Measurements from ENCODE around the gene ADAMTS9.

ADAMTS9 gene, protein sequence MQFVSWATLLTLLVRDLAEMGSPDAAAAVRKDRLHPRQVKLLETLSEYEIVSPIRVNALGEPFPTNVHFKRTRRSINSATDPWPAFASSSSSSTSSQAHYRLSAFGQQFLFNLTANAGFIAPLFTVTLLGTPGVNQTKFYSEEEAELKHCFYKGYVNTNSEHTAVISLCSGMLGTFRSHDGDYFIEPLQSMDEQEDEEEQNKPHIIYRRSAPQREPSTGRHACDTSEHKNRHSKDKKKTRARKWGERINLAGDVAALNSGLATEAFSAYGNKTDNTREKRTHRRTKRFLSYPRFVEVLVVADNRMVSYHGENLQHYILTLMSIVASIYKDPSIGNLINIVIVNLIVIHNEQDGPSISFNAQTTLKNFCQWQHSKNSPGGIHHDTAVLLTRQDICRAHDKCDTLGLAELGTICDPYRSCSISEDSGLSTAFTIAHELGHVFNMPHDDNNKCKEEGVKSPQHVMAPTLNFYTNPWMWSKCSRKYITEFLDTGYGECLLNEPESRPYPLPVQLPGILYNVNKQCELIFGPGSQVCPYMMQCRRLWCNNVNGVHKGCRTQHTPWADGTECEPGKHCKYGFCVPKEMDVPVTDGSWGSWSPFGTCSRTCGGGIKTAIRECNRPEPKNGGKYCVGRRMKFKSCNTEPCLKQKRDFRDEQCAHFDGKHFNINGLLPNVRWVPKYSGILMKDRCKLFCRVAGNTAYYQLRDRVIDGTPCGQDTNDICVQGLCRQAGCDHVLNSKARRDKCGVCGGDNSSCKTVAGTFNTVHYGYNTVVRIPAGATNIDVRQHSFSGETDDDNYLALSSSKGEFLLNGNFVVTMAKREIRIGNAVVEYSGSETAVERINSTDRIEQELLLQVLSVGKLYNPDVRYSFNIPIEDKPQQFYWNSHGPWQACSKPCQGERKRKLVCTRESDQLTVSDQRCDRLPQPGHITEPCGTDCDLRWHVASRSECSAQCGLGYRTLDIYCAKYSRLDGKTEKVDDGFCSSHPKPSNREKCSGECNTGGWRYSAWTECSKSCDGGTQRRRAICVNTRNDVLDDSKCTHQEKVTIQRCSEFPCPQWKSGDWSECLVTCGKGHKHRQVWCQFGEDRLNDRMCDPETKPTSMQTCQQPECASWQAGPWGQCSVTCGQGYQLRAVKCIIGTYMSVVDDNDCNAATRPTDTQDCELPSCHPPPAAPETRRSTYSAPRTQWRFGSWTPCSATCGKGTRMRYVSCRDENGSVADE (N-terminal part only)

DNA sequence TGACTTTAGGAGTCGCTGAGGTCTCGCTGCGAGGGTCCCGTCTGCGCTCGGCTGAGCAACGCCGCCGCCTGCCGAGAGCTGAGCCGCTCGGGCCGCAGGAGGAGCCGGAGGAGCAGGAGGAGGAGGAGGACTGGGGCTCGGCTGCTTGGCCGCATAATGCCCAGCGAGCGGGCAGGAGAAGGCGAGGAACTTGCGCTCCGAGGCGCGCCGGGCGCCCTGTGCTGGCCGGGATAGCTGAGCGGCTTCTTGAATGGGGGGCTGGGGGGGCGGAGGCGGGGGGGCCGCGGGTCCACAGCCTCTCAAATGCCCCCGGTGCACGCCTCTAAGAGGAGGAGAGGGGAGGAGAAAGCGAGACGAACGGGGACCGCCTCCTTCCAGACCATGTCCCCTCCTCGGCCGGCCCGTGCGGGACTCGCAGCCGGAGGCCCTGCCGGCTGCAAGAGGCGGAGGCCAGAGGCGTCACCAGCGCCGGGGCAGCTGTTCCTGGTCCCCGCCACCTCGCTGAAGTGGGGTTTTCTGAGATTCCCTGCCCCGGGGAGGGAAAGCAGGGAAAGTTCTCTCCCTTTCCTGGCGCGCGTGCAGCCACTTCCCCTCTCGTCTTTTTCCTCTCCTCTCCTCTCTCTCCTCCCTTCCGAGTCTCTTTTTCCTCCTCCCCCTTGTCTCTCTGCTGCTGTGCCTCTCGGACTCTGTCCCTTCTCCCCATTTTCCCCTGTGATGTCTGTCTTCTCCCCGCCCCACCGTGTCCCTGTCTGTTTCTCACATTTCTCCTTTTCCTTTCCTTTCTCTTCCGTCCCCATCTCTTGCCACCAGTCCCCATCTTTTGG is at the start of gene ADAMTS9:
Gene ADAMTS9 (minus strand): TSS at position 220 of the 824 bp plus-strand sequence. CDS start 343 bp downstream, outside the sequence.
- DNase-seq: no peak

DNA sequence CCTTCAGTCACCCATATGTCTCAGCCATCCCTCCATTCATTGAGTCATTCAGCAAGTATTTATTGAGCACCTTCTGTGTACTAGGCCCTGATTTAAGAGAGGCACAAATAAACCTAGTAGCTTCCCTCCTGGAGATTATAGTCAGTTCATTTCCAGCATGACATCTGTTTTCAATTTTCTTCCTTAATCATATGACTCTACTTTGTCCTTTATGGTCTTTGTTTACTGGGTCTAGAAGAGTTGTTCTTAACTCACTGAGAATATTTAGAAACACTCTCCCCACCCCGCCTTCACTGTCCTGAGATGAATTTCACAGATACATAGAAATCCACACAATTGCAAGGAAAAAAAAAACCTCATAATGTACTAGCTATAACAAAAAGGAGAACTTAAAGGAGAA is 44.8 kb upstream of the ADAMTS9 start:
- no peak for DNase-seq

DNA sequence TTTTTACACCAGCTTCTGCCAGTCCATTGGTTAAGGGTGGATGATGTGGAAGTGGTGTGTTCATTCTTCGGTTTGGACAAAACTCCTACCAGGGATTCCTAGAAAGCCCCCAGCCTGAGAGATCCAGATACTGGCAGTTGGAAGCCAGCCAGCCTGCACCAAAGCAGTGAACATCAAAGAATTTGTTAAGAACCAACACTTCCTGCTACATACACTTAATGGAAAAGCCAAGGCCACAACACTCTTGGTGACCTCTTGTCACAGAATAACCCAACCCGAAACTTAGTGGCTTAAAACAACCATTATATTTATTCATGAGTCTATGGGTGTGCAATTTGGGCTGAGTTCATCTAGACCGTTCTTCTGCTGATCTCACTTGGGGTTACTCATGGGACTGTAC is 42.9 kb upstream of the ADAMTS9 start:
- DNase-seq: no peak

DNA sequence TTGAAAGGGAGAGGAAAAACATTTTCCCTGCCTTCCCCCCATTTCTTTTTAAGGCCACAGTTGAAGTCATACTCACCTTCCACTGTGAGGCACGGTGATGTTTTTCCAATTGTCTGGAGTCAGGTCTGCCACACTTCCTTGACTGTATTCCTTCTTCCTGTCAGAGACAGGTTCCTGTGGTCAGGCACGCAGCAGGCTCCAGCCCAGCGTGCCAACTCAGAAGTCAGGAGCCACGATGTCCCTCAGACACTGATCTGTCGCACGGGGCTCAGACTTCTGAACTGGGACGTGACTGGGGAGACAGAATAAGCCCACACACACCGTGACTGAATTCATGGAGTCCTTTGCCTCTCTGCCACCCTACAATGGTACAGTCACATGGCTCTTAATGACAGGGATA is 41.2 kb upstream of the ADAMTS9 start:
- DNase-seq: no peak

DNA sequence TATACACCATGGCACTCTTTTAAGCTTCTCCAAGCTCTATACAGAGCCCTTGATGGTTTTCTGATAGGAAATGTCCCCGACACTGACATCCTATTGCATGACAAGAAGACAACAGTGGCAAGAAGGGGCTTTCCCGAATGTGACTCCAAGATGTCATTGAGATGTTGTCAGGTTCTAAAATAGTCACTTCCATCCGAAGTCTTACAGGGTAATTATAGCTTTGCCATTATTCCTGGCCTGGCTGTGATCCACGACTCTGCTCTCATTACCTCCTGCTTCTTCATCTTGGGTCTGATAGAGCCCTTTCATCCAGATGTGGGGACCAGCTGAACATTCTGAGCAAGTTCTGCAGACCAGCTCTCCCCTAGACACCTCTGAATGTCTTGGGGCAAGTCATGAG is 40.6 kb upstream of the ADAMTS9 start:
- DNase-seq: no peak

DNA sequence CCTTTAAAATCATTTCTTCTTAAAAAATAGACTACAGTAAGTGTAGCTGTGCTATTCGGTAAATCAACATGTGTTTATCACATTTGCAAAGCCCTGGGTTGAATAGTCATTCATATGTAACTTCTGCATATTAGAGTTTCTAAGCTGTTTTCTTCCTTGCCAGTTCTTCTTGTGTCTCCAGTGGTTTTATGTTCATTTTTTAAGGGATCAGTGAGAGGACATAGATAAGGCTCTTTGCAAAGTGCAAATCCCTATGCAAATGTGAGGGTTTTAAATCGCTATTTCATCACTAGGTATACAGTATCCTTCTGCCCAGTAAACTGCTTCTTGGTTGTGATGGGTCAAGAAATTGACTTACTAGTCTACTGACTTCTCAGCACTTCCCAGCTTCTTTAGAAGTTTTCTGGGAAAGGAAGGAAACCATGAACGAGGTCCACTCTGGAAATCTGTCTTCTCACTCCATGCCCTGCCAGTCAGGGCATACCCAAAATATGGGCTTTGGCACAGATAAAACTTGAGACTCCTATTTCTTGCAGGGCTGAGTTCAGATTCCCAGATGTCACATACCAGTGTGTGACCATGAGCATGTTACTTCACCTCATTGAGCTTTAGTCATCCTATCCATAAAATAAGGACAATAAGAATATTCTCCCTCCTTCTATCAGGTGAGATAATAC is 38.8 kb upstream of the ADAMTS9 start:
- DNase-seq: no peak

DNA sequence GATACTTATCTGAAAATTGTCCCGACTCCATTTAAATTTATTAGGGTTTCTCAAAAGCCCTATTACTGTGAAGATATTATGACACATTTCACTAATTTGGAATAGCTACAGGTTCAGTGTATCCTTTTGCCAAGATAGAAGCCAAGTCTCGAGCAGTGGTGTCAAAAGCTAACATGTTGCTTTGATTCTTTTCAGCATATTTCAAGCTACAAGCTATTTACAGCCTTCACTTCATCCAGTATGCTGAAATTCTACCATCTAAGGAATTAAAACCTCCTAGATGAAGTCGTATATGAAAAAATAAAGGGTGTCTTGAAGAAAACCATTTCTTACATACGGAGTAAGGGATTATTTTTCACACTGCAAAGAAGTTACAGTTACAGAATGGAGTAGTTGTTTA is 31.2 kb upstream of the ADAMTS9 start:
- DNase-seq: no peak

DNA sequence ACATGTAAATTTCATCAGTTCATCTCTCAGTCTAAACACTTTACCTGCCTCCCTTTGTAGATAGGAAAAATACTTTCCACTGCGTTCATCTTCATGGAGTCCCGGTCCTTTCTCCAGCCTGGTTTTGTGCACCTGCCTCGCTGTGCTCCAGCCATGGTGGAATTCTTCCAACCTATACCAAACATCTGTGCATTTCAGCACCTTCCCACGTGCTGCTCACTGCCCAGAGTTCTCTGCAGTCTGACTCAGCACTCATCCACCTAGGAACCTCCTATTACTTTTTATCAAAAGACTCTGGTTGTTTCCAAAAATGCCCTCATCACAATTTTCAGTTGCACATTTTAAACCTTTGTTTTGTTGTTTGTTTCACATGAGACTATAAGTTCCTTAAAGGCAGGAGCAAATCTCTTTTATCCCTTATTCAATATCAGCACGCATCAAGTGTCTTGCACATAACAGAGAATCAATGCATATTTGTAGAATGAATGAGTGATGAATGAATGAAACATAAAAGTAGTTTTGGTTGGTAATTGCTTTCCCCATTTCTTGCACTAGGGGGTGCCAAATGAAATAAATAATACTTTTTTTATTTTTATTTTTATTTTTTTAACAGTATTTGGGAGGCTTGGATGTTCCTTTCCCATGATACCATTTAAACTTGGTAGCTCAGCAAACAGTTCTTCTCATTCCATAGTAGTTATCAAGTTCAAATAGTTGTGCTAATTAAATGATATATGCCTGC is 30.2 kb upstream of the ADAMTS9 start:
- DNase-seq: no peak

DNA sequence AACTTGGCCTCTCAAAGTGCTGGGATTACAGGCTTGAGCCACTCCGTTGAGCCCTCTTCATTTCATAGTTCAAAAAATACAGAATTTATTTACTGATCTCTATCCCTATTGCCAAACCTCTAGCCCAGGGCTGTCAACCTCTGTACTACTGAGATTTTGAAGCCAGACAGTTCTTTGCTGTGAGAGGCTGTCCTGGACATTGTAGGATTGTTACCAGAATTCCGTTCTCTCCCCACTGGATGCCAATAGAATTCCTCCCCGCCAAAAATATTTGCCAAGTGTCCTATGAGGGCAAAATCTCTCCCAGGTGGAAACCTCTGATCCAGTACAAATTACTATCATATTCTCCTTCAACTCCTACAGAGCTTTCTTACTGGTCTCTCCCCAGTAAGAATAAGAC is 29.6 kb upstream of the ADAMTS9 start:
- DNase-seq: no peak

DNA sequence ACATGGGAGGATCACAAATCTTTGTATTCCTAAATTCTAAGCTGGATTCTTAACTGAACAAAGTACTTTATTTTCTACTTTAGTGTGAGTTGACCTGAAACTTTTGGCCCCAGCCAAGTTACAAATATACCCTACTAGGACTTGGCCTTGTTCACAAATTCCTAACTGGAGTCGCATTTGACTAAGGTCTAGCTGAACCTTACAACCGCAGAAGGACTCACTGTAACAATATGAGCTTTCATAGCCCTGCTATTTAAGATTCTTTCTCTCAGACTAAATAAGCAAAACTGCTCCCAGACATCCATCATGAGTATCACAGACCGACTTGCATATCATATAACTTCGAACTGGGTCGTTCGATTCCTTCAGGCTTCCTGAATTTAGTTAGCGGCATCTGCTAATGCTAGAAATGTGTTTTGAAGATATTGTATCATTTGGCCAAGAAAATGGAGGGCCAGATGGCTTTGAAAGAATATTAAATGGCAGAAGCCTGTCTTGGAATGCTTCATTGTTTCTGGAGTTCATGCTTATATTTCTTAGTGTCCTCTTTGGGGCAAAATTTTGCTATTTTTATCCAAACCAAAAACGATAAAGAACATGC is 28.4 kb upstream of the ADAMTS9 start:
- no peak for DNase-seq

DNA sequence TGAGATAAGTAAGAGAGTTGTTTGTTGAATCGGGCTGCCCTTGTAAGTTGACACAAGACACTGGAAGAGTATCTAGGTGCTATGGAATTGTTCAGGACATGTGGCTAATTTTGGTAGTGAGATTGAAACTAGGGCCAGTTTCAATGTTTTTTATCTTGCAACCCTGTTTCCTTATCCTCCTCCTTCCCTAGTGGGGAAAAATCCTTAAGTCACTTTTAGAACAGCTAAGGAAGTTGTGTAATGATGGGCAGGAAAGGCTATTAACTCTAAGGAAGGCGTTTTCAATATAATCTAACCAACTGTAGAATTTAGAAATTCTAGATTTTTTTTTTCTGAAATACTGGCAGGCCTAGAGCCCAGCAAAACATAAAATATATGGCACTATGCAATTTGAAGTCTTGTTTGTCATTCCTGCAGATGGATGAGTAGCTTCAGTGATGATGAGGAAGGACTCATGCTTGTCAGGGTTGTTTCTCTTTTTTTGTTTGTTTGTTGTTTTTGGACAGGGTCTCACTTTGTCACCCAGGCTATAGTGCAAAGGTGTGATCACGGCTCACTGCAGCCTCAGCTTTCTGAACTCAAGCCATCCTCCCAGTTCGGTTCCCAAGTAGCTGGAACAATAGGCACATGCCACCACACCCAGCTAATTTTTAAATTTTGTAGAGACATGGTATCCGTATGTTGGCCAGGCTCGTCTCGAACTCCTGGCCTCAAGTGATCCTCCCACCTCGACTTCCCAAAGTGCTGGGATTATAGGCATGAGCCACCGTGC is 27.6 kb upstream of the ADAMTS9 start:
- no peak for DNase-seq

DNA sequence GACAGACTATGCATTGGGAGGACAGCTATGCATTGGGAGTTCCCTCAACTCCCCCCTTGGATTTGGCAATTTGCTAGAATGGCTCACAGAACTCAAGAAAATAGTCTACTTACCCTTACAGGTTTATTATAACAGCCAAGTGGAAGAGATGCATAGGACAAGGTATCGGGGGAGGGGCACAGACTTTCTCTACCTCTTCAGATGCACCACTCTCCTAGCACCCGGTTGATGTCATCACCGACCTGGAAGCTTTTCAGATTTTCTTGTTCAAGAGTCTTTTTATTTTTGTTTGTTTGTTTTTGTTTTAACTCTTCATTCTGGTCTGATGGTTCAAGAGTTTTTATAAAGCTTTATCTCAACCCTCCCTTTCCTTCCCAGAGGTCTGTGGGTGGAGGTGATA is 20.7 kb upstream of the ADAMTS9 start:
- no peak for DNase-seq

DNA sequence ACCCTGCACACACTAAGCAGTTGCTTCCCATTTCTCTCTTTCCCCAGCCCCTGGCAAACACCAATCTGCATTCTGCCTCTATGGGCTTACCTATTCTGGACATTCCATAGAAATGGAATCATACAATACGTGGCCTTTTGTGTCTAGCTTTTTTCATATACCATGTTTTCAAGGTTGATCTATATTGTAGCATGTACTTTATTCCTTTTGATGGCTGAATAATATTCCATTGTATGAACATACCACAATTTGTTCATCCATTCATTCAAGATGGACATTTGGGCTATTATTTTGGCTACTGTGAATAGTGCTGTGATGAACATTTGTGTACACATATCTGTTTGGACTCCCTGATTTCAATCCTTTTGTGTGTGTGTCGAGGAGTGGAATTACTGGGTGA is 18.1 kb upstream of the ADAMTS9 start:
- no peak for DNase-seq

DNA sequence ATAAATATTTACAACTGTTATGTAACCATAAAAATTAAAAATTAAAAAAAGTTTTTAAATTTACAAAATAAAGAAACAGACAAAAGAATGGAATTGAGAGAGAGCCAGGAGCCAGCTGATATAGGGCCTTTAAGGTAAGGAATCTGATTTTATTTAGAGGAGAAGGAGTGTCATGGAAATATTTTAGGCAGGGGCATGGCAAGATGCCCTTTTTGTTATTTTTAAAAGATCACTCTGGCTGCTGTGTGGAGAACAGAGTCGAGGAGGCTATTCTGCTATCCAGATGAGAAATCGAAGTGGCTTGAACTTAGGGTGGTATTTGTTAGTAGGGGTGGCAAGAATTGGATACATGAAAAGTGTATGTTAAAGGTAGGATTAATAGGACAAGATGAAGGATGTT is 9.1 kb upstream of the ADAMTS9 start:
- DNase-seq: no peak

DNA sequence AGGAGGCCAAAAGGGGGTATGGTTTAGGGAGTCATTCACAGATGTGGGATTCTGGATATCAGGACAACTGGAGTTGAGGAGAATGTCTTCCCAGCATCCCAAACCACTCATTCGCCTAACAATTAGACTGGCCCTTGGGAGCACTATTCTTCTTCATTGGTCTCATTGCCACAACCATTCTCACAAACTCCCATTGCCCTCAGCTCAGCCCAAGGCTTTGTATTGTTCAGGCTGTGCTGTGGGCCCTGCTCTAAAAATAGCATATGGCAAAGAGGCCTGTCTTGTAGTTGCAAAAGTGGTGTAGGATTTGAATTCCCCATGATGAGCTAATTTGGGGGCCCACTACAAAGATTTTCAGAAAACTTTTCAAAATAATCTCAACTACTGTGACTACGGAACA is 6.3 kb upstream of the ADAMTS9 start:
- DNase-seq: no peak

DNA sequence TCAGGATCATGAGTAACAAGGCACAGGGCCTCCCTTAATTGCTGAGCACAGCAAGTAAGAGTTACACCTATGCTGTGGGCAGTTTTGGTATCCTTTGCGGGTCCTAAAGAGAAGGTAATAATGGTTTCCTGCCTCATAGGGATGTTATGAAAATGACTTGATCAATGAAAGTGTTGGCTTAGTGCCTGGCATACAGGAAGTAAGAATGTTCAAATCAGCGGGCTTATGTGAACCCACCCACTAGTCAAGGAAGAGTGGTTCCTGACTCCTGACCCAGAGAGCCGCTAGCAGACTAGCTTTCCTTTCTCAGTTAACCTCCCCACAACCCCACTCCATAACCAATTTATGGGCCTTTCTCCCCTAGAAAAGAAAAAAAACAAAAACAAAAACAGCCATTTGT is 5.2 kb upstream of the ADAMTS9 start:
- no peak for DNase-seq

DNA sequence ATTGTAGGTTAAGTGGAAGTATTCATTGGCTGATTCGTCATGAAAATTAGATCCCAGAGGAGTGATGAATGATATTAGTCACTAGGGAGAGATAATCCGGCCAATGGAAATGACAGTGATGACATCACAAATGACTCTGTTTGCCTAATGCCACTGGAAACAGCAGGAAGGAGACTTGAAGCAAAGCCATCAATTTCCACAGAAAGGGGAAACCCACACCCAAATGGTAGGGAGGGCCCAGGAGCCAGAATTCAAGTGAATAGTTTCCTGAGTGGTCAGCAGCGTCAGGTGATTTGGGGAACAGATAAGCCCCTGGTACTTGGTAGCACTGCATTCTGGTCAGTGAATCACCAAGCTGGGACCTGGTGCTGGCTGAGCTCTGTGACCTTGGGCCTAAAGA is 3.3 kb upstream of the ADAMTS9 start:
- no peak for DNase-seq

DNA sequence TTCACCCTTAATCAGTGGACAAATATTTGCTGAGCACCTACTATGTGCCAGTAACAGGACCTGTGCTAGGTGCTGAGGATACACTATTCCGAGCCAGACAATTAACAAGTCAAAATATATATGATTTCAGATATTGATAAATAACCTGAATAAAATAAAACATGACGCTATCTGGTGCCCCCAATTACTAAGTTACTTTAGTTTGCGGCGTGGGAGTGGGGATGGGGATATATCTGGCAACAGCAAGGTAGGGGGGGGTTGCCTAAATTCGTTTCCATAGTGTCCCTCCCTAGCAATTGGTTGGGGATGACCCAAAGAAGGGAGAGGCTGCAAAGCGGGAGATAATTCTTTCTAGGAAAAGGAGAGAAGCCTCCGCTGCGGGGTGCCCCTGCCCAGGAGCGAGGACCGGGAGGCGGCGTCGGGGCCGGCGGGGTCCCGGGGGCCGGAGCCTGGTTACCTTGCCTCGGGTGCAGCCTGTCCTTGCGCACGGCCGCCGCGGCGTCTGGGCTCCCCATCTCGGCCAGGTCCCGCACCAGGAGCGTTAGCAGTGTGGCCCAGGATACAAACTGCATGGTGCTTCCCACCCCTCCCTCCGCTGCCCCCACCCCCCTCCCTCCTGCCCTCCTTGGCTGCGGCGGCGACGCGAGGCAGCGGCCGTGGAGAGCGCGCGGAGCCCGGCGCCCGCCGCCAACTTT is 567 bp downstream of the ADAMTS9 start:
- DNase-seq: no peak

DNA sequence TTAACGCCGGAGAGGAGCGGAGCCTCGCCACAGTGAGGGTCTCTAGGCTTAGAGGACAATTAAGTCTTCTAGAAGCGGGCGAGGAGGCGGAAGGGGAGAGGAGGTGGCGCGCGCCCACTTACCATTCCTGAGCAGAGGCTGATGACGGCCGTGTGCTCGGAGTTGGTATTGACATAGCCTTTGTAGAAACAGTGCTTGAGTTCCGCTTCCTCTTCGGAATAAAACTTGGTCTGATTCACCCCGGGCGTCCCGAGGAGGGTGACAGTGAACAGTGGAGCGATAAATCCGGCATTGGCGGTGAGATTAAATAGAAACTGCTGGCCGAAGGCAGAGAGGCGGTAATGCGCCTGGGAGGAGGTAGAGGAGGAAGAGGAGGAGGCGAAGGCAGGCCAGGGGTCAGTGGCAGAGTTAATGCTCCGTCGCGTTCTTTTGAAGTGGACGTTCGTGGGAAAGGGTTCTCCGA is 1.3 kb downstream of the ADAMTS9 start:
- no peak for DNase-seq

Data from NCI-H1417 treated with DMSO at 0.1 percent for 48 hours (cell line).